Stimulated activated CD4-positive, alpha-beta T cell treated with anti-CD3 and anti-CD28 coated beads, TNF-alpha, amount 100 ng/mL, for 1 hour (primary cell): ENCODE results near the gene ITGB4.

Experiments
- DNase-seq, 3 donors: peaks; one replicate each; pipeline ENCODE4 v3.0.0-alpha.2; 2020; ENCODE audit warnings: low read depth in 3 of 3, low spot score in 1 of 3

The ITGB4 gene

DNA sequence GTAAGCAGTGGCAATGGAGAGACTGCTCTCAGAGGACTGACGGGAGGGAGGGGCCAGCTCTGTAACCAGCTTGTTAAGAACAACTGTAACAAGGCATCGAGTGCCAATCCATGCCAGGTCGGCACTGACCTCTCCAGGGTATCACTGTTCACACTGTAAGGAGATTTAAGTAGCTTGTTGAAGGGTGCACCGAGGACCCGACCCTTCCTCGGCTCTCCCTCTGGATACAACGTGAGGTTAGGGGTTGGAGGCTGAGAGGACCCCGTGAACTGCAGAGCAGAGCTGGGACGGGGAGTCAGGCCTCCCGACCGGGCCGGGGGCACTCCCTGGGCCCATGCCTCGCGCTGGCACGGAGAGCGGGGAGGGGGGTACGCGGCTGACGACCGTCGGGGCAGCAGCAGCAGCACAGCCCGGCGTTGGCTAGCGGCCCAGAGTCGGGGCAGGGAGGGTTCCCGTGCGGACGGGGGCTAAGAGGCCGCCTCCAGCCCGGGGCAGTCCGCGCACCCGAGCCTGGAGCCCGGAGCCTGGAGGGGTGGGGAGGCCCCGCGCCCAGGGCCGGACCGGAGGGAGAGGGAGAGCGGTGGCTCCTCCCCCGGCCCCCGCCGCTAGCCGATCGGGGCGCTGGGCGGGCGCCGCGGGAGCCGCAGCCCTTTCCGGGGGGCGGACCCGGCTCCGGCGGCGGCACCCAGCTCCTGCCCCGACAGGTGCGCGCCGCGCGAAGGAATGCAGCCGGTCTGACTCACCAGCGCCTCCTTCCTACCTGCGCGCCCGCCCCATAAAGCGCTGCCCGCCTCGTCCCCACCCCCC, at the start of gene ITGB4:
Gene ITGB4 (plus strand): TSS at position 804 of the 807 bp plus-strand sequence. CDS start 3,245 bp downstream, outside the sequence.
- peak; percentile 22 to 33 (median 27) for DNase-seq

DNA sequence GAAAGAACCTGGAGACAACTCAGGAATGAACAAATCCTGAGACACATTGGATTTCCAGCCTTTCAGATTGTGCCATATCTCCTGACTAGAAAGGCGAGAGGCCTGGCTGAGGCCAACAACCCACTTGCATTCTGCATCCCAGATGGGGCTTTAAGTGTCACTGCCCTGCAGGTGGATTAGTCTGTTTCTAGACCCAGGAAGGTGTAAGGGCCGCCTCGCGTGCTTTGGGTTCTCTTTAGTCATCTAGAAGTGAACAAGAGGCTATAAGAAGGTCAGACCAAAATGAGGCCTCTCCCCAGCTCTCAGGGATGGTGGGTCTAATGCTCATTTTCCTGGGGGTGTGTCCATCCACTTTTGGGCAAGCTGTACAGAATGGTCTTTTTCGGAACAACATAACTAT, 49.2 kb upstream of the ITGB4 start:
- DNase-seq: no peak

DNA sequence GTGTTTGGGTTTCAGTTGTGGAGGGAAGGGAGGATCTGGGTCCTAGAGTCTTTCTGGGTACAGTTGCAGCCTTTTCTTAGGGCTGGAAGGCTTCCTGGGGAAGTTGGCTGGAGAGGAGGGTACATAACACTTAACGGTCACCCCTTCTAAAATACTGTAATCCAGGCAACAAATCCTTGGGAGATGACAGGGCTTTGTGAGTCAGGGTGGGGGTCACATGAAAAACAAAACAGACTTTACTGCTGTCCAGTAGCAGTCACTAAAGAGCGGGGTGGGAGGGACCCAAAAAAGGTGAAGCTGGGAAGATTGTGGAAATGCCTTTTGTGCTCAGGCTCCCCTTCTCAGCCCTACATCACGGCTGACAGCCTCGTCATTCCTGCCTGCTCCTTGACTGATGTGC, 47.8 kb upstream of the ITGB4 start:
- no peak for DNase-seq

DNA sequence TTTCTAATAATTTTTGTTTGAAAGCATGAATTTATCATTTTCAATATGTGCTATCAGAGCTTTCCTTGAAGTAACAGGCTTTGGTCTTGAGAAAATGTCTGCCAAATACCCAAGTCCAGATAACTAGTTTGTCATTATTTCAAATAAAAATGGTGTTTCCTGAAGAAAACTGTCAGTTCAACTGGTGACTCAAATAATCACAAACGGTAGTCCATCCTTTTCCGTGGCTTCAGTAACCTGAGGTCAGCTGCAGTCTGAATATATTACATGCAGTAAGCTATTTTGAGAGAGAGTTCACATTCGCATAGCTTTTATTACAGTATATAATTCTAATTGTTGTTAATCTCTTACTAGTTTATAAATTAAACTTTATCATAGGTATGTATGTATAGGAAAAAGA, 44.8 kb upstream of the ITGB4 start:
- DNase-seq: no peak

- no peak for DNase-seq
Observed at GRCh38 chr17:75679706-75680211, 41.5 kb upstream of the ITGB4 start.

GRCh38 chr17:75680431-75680830, 40.8 kb upstream of the ITGB4 start:
- no peak for DNase-seq

- no peak for DNase-seq
Observed at GRCh38 chr17:75681289-75681688, 40.0 kb upstream of the ITGB4 start.

DNA sequence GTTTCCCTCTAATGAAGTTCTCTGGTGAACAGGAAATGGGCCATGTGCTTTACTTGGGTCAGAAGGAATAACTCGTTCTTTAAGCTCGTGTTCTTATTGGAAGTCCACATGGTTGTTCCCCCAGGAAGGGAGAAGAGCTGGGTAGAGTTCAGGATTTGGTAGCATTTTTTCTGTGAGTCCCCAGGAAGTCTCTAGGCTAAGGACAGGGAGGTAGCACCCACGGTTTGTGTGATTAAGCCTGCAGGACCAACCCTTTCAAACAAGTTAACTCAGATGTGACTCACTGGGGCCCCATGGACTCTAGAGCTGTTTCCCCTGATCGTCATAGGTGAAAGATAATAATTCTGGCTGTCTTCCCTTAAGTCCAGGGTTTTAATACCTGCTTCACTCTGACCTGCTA, 37.7 kb upstream of the ITGB4 start:
- no peak for DNase-seq

- no peak for DNase-seq
Observed at GRCh38 chr17:75684249-75684648, 37.0 kb upstream of the ITGB4 start.

DNA sequence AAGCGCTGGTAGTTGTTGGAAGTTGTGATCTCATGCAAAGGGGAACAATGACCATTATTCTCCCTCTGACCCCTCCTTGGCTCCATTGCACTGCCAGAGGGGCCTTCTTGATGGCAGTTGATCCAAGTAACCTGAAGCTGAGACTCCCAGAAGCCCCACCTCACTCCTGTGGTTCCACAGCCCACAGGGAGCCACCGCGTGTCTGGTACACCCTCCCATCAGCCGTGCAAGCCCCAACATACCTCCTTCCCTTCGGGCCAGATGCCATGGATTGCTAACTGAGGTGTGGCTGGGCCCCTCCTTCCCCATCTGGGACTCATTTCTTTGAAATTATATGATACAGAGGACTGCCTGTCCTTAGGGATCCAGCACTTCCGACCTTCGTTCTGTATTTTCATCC, 36.3 kb upstream of the ITGB4 start:
- DNase-seq: no peak

DNA sequence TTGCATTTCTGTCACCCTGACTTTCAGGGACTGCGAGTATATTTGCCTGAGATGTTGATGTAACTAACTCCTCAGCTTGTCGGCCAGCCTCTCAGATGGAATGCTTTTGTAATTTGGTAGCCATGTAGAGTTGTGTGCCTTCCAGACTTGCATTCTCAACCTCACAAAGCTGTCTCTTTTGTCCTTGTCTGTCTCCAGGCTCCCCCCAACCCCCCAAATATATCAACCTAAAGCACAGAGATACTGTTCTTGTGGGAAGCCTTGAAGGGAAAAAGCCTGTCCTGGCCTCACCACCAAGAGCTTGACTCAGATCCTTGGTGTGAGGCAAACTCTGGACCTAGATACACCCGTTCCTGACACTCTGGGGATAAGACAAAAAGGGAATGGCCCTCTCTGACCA, 35.8 kb upstream of the ITGB4 start:
- DNase-seq: no peak

DNA sequence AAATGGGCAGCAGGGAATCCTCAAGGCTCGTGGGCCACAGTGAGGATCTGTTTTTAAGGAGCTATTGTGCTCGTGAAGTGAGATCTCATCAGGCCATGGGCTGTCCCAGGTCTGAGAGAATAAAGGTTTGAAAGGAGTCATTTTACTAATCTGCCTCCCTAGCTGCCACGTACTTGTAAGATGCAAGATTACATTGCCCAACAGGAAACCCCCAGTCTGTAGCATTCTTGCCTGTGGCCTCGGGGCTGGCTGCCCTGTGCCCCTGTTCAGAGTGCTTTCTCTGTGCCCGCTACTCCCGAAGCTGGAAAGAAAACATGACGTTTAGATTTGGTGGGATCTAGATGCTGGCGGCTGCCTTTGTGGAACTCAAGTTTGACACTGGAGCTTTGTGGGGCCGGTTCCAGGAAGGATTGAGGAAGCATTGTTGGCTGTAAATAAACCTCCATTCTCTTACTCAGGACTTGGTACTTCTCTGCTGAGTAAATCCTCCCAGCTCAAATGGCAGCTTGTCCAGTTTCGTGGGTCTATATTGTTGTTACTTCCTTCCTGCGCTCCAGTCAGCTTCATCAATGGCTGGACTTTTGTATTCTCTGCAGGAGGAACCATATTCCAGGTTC, 32.9 kb upstream of the ITGB4 start:
- DNase-seq: no peak

- peak in 1 of 3 donors; percentile 18 for DNase-seq
Observed at GRCh38 chr17:75689441-75689873, 31.8 kb upstream of the ITGB4 start.

- no peak for DNase-seq
Observed at GRCh38 chr17:75691371-75691791, 29.9 kb upstream of the ITGB4 start.

- DNase-seq: no peak
Observed at GRCh38 chr17:75691801-75692626, 29.2 kb upstream of the ITGB4 start.

DNA sequence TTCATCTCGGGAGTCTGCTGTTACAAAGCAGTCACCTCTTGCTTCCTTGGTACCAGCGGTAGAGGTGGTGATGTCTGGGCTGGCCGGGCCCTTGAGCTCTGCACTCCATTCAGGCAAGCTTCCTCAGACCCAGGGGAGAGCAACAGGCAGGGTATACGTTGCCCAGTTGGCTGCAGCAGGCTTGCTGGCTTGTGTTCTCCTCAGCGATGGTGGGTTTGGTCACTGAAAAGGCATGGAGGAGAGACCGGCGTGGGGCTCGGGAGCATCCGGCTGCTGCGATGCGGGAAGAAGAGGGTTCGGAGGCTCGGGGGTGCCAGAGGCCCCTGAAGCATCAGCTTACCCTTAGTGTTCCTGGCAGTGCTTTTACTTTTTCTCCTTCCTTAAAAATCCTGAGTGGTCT, 28.3 kb upstream of the ITGB4 start:
- no peak for DNase-seq

DNA sequence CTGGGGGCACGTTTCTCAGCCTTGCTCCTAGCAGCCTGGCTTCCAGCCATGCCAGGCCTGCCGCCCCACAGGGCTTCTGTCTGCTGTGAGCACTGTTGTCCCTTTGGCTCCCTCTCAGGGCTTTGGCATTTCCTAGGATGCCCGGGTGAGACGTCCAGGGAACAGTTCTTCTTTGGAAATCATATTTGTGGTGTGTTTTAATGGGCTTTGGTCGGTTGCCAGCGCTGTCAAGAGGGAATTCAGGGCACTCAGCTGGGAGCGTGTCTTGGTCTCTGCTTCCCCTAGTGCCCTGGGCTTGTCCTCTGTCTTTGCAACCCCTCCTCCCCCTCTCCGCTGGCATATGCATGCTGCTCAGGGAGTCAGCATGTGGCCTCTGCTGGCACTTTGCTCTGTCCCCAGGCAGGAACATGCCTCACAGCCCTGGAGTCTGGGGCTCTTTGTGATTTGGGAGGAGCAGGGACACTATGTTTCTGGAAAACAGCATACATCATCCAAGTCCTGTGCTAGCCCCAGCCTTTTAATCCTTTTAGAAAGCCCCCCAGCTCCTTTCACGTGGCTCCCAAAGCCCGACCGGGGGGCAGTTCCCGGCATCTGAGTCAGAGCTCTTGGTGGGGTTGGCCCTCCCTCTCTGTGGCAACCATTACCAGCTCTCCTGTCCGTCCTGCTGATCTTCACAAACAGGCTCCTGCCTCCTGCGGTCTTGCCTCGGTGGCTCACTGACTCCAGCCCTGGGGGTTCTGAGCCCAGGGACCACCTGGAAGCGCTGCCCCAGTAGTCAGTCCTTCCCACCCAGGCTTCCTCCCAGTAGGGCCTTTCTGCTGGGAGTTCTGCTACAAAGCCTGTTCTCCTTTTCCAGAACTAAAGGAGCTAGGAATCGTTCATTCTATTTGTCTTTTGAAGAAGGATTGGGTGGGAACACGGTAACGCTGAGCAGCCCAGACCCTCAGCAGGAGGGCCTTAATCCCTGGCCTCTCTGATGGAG, 27.5 kb upstream of the ITGB4 start:
- no peak for DNase-seq

DNA sequence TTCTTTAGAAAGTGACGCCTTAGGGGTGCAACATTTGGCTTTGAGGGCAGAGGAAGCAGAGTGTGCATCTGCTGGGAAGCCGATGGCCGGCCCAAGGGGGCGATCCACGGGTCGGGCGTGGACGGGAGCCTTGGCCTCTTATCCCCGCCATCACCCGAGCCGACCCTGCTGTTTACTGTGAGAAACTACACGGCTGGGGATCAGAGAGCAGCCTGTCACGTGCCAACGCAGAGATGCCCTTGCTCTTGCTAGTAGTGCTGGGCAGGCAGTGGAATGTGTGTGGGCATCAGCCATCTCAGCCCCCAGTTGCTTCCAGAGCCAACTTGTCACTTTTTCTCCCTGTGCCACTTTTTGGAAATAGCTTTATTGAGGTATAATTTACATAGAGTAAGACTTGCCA, 26.7 kb upstream of the ITGB4 start:
- DNase-seq: no peak

GRCh38 chr17:75695141-75695829, 26.0 kb upstream of the ITGB4 start:
- DNase-seq: no peak

GRCh38 chr17:75695830-75696271, 25.4 kb upstream of the ITGB4 start:
- no peak for DNase-seq
